DMS 273 (cell line): ENCODE results near the gene MAP3K5.
"Not testable (repeated sequence)": the region's sequence is repeated elsewhere in the genome, so short reads cannot be mapped to it uniquely, and the experiment has no call there.

Experiments used
- DNase-seq: peaks from one replicate; lab custom pipeline; 2025; ENCODE audit not compliant: unreplicated experiment; lab: John Stamatoyannopoulos, UW

Gene MAP3K5, protein sequence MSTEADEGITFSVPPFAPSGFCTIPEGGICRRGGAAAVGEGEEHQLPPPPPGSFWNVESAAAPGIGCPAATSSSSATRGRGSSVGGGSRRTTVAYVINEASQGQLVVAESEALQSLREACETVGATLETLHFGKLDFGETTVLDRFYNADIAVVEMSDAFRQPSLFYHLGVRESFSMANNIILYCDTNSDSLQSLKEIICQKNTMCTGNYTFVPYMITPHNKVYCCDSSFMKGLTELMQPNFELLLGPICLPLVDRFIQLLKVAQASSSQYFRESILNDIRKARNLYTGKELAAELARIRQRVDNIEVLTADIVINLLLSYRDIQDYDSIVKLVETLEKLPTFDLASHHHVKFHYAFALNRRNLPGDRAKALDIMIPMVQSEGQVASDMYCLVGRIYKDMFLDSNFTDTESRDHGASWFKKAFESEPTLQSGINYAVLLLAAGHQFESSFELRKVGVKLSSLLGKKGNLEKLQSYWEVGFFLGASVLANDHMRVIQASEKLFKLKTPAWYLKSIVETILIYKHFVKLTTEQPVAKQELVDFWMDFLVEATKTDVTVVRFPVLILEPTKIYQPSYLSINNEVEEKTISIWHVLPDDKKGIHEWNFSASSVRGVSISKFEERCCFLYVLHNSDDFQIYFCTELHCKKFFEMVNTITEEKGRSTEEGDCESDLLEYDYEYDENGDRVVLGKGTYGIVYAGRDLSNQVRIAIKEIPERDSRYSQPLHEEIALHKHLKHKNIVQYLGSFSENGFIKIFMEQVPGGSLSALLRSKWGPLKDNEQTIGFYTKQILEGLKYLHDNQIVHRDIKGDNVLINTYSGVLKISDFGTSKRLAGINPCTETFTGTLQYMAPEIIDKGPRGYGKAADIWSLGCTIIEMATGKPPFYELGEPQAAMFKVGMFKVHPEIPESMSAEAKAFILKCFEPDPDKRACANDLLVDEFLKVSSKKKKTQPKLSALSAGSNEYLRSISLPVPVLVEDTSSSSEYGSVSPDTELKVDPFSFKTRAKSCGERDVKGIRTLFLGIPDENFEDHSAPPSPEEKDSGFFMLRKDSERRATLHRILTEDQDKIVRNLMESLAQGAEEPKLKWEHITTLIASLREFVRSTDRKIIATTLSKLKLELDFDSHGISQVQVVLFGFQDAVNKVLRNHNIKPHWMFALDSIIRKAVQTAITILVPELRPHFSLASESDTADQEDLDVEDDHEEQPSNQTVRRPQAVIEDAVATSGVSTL (N-terminal part only)

GRCh38 chr6:136792410-136793262 lies at the start of gene MAP3K5:
MAP3K5 (minus strand) TSS chr6:136792477; CDS start chr6:136792157, 320 bp downstream.
- DNase-seq = peak; percentile 96

DNA sequence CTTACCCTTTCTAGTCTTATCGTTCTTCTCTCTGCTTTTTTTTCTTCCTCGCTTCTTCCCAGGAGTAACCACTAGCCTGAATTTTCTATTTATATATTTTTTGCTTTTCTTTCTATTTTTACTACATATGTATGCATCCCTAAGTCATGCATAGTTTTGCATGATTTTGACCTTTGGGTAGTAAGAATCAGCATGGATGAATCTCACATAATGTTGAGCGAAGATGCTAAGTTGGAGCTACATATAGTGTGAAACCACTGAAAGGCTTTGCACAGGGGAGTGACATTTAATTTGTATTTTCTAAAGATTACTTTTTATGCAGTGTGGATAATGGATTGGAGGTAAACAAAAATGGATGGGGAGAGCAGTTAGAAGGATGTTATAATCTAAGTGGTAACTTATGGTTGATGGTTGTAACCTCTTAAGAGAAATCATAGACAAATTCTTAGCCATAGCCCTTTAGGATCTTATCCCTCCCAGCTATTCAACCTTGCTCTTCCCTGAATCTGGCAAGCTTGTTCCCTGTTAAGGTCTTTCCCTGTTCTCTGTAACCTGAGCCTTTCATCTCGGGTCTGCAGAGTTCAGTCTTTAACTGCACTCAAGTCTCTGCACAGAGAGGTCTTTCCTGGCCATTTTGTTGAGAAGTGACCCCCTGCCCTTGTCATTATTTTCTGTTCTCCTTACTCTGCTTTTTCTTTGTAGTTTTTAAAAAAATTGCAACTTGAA lies 48.2 kb upstream of the MAP3K5 start:
- DNase-seq = peak; percentile 24

- peak; percentile 29 for DNase-seq
Observed at GRCh38 chr6:136831873-136832562, 39.7 kb upstream of the MAP3K5 start.

- DNase-seq = no peak
Observed at GRCh38 chr6:136826216-136826615, 33.9 kb upstream of the MAP3K5 start.

GRCh38 chr6:136823128-136823660 lies 30.9 kb upstream of the MAP3K5 start:
- peak; percentile 37 for DNase-seq

DNA sequence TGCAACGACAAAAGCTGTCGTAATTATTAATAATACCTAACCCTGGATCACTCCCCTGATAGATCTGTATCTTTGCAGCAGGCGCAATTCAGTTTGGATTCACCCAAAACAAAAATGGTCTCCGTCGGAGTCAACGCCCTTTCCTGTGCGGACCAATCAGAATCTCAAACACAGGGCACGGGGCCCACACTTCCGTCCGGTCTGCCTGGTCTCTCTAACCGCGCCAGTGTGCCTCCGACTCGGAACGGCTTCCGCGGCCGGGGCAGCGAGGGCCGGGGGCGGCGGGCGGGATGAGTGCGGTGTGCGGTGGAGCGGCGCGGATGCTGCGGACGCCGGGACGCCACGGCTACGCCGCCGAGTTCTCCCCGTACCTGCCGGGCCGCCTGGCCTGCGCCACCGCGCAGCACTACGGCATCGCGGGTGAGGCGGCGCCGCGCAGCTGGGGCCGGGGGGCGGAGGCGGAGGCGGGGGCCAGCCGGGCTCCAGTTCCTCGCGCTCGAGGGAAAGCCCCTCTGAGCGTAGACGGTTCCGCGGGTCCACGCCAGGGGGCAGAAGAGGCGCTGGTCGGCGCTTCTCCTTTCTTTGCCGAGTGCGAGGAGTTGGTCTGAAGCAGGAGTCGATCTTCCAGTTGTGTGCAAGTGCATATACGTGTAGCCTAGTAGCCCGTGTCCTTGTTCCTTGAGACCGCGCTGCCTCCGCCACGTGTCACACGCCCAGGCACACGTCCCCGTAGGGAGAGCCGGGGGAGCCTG lies 30.3 kb upstream of the MAP3K5 start, which contains the start of gene PEX7:
Gene PEX7 (plus strand): TSS at position 217 of the 752 bp plus-strand sequence. CDS start 74 bp downstream, at position 291.
- peak; percentile 96 for DNase-seq

GRCh38 chr6:136822046-136822375 lies 29.7 kb upstream of the MAP3K5 start:
- peak; percentile 69 for DNase-seq

GRCh38 chr6:136820561-136820960 lies 28.3 kb upstream of the MAP3K5 start:
- DNase-seq = peak; percentile 9

DNA sequence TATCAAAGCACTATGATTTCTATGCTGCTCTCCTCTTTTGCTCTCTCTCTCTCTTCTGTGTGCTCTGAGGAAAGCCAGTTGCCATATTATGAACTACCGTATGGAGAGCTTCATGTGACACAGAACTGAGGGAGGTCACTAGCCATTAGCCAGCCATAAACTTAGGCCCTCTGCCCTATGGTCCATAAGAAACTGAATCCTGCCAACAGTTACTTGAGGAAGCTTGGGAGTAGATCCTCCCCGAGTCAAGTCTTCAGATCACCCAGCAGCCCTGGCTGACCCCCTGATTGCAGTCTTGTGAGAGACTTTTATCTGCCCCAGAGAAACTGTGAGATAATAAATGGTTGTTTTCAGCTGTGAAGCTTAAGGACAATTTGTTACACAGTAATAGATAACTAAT lies 24.4 kb upstream of the MAP3K5 start:
- no peak for DNase-seq

GRCh38 chr6:136815608-136816007 lies 23.3 kb upstream of the MAP3K5 start:
- not testable (repeated sequence) for DNase-seq

DNA sequence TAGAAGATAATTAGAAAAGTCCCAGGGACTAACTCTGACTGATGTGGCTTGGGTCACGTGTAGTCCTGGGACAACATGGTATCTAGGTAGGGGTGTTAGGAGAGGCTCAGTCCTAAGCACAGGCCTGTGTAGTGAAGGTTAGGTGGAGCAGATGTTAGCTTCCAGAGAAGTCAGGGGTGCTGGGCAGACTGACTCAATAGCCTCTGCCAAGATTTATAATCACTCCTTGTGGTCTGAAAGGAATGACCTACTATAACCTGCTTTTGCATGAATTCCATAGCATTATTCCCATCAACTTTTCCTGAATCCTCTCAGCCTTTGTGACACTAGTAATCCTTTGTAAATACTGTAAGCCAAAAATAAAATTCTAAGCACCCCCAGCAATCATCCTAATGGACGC lies 19.9 kb upstream of the MAP3K5 start:
- no peak for DNase-seq

DNA sequence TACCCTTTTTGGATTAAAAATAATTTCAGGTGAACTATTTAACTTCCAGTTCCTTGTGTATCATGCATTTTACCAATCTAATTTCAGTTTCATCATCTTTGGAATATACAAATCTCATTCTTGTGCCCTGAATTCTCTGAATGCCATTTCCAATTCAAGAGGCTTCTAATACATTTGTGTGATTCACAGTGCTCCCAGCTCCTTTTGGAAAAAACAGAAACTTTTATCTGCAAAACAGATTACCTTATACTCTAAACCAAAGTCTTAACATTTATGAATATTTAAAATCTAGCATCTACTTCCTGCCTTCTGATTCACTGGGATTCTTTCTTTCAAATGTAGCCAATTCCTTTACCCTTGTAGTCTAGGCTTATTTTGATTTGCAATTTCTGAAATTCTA lies 19.0 kb upstream of the MAP3K5 start:
- no peak for DNase-seq

DNA sequence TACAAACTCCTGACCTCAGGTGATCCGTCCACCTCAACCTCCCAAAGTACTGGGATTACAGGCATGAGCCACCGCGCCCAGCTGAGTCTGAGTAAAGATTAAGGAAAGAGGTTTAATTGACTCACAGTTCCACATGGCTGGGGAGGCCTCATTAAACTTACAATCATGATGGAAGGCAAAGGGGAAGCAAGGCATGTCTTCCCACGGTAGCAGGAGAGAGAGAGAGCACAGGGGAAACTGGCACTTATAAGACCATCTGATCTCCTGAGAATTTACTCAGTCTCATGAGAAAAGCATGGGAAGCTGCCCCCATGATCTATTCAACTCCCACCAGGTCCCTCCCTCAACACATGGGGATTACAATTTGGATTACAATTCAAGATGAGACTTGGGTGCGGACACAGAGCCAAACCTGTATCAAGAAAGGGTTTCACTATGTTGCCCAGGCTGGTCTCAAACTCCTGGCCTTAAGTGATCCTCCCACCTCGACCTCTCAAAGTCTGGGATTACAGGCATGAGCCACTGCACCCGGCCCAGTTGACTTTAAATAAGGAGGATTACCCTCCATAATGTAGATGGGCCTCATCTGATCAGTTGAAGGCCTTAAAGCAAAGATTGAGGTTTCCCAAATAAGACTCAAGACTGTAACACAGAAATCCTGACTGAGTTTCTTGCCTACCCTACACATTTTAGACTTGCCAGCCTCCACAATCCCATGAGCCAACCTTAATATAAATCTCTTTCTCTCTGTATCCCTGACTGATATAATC lies 17.0 kb upstream of the MAP3K5 start:
- no peak for DNase-seq

- DNase-seq = no peak
Observed at GRCh38 chr6:136803608-136804007, 11.3 kb upstream of the MAP3K5 start.

GRCh38 chr6:136801581-136801980 lies 9.3 kb upstream of the MAP3K5 start:
- no peak for DNase-seq

GRCh38 chr6:136798044-136798443 lies 5.8 kb upstream of the MAP3K5 start:
- no peak for DNase-seq

GRCh38 chr6:136795996-136796395 lies 3.7 kb upstream of the MAP3K5 start:
- DNase-seq = no peak
